ENCODE results near the gene C6orf52. TPM values are rescaled to one million over a fixed set of nuclear protein-coding genes. Genes with fewer than 3 reads are reported as not detected.

C6orf52 gene
- total and polyA plus RNA-seq, 2 donors, result 1.1 to 1.7 TPM

- peak in 6 of 9 donors; percentile 24 to 71 (median 48) for DNase-seq (ENCODE audit: low read depth in 6 of 9, low spot score in 9 of 9)
- 33% methylated on average over 49 of the region's 49 CpGs for WGBS
These were observed 26.0 kb upstream of the C6orf52 start for GRCh38 chr6:10720265-10720959.

GRCh38 chr6:10719964-10720264, 25.5 kb upstream of the C6orf52 start:
- peaks cover 0 to 3% of the 10 kb centered on the region in 2 donors for H3K9me3 ChIP-seq (ENCODE audit: control insufficient read depth in 2 of 2, insufficient read depth in 1 of 2, low read length in 1 of 2)
- no peaks in the 10 kb centered on the region for H3K36me3 ChIP-seq (ENCODE audit: control insufficient read depth in 2 of 2, insufficient read depth in 2 of 2, low read length in 1 of 2)
- WGBS, result 41% methylated on average over 21 of the region's 21 CpGs
- peak in 1 of 9 donors; percentile 26 for DNase-seq (ENCODE audit: low read depth in 6 of 9, low spot score in 9 of 9)
- peak overlapping the region; percentile 79 to 81 for H3K27ac ChIP-seq (ENCODE audit: low read depth in 1 of 2, low read length in 1 of 2)
- H3K4me1 ChIP-seq (ENCODE audit: control insufficient read depth in 2 of 2, insufficient read depth in 2 of 2, low read length in 2 of 2), result peaks cover 9 to 15% of the 10 kb centered on the region in 2 donors
- H3K4me3 ChIP-seq (ENCODE audit: low read length in 2 of 2), result peak overlapping the region; percentile 53 to 59
- no peaks in the 10 kb centered on the region for H3K27me3 ChIP-seq (ENCODE audit: control insufficient read depth in 2 of 2, insufficient read depth in 1 of 2, low read length in 1 of 2)

More at GRCh38 chr6:10720265-10720959, 26.0 kb upstream of the C6orf52 start:
- peak overlapping the region; percentile 79 to 81 for H3K27ac ChIP-seq (ENCODE audit: low read depth in 1 of 2, low read length in 1 of 2)
- H3K9me3 ChIP-seq (ENCODE audit: control insufficient read depth in 2 of 2, insufficient read depth in 1 of 2, low read length in 1 of 2), result peaks cover 0 to 3% of the 10 kb centered on the region in 2 donors
- H3K36me3 ChIP-seq (ENCODE audit: control insufficient read depth in 2 of 2, insufficient read depth in 2 of 2, low read length in 1 of 2), result peaks cover 0 to 2% of the 10 kb centered on the region in 2 donors
- H3K4me3 ChIP-seq (ENCODE audit: low read length in 2 of 2), result peak overlapping the region; percentile 53 to 59
- H3K4me1 ChIP-seq (ENCODE audit: control insufficient read depth in 2 of 2, insufficient read depth in 2 of 2, low read length in 2 of 2), result peaks cover 9 to 15% of the 10 kb centered on the region in 2 donors
- no peaks in the 10 kb centered on the region for H3K27me3 ChIP-seq (ENCODE audit: control insufficient read depth in 2 of 2, insufficient read depth in 1 of 2, low read length in 1 of 2)

- peaks cover 9 to 15% of the 10 kb centered on the region in 2 donors for H3K4me1 ChIP-seq (ENCODE audit: control insufficient read depth in 2 of 2, insufficient read depth in 2 of 2, low read length in 2 of 2)
- peak overlapping the region in 1 of 2 donors; percentile 59 for H3K4me3 ChIP-seq (ENCODE audit: low read length in 2 of 2)
- H3K27ac ChIP-seq (ENCODE audit: low read depth in 1 of 2, low read length in 1 of 2), result peak overlapping the region in 1 of 2 donors; percentile 79
- WGBS, result 66% methylated on average over 8 of the region's 8 CpGs
- no peaks in the 10 kb centered on the region for H3K27me3 ChIP-seq (ENCODE audit: control insufficient read depth in 2 of 2, insufficient read depth in 1 of 2, low read length in 1 of 2)
- peak in 1 of 9 donors; percentile 58 for DNase-seq (ENCODE audit: low read depth in 6 of 9, low spot score in 9 of 9)
- H3K9me3 ChIP-seq (ENCODE audit: control insufficient read depth in 2 of 2, insufficient read depth in 1 of 2, low read length in 1 of 2), result peaks cover 0 to 3% of the 10 kb centered on the region in 2 donors
- H3K36me3 ChIP-seq (ENCODE audit: control insufficient read depth in 2 of 2, insufficient read depth in 2 of 2, low read length in 1 of 2), result no peaks in the 10 kb centered on the region
These were observed 25.0 kb upstream of the C6orf52 start for GRCh38 chr6:10719296-10719963.

DNA sequence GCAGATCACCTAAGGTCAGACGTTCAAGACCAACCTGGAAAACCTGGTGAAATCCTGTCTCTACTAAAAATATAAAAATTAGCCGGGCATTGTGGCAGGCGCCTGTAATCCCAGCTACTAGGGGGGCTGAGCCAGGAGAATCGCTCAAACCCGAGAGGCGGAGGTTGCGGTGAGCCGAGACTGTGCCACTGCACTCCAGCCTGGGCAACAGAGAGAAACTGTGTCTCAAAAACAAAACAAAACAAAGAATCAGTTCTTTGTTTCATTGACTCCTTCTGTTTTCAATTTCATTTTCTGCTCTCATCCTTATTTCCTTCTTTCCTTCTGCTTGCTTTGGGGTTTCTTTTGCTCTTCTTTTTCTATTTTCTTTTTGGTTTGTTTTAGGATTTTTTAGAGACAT, 19.5 kb upstream of the C6orf52 start:
- WGBS, result 95% methylated on average over 8 of the region's 8 CpGs
- H3K4me1 ChIP-seq (ENCODE audit: control insufficient read depth in 2 of 2, insufficient read depth in 2 of 2, low read length in 2 of 2), result no peaks in the 10 kb centered on the region
- H3K36me3 ChIP-seq (ENCODE audit: control insufficient read depth in 2 of 2, insufficient read depth in 2 of 2, low read length in 1 of 2), result peaks cover 0 to 12% of the 10 kb centered on the region in 2 donors
- H3K27me3 ChIP-seq (ENCODE audit: control insufficient read depth in 2 of 2, insufficient read depth in 1 of 2, low read length in 1 of 2), result no peaks in the 10 kb centered on the region
- H3K4me3 ChIP-seq (ENCODE audit: low read length in 2 of 2), result no peak overlapping the region
- DNase-seq (ENCODE audit: low read depth in 6 of 9, low spot score in 9 of 9), result no peak
- no peak overlapping the region for H3K27ac ChIP-seq (ENCODE audit: low read depth in 1 of 2, low read length in 1 of 2)
- H3K9me3 ChIP-seq (ENCODE audit: control insufficient read depth in 2 of 2, insufficient read depth in 1 of 2, low read length in 1 of 2), result no peaks in the 10 kb centered on the region

DNA sequence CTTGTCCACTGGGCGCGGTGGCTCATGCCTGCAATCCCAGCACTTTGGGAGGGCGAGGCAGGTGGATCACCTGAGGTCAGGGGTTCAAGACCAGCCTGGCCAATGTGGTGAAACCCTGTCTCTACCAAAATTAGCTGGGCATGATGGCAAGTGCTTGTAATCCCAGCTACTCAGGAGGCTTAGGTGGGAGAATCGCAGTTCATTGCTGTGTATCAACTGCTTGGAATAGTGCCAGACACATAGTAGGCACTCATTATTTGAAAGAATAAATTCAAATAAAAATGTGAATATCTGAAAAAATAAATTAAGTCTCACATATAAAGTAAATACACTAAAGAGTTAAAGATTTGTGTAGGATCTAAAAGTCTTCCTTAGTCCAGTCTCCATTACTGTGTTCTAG, 2.2 kb upstream of the C6orf52 start:
- no peaks in the 10 kb centered on the region for H3K27me3 ChIP-seq (ENCODE audit: control insufficient read depth in 2 of 2, insufficient read depth in 1 of 2, low read length in 1 of 2)
- no peak for DNase-seq (ENCODE audit: low read depth in 6 of 9, low spot score in 9 of 9)
- no peak overlapping the region for H3K4me3 ChIP-seq (ENCODE audit: low read length in 2 of 2)
- WGBS, result over 99% methylated on average over 4 of the region's 4 CpGs
- peaks cover 11 to 16% of the 10 kb centered on the region in 2 donors for H3K4me1 ChIP-seq (ENCODE audit: control insufficient read depth in 2 of 2, insufficient read depth in 2 of 2, low read length in 2 of 2)
- no peaks in the 10 kb centered on the region for H3K9me3 ChIP-seq (ENCODE audit: control insufficient read depth in 2 of 2, insufficient read depth in 1 of 2, low read length in 1 of 2)
- H3K36me3 ChIP-seq (ENCODE audit: control insufficient read depth in 2 of 2, insufficient read depth in 2 of 2, low read length in 1 of 2), result peaks cover 5 to 24% of the 10 kb centered on the region in 2 donors
- no peak overlapping the region for H3K27ac ChIP-seq (ENCODE audit: low read depth in 1 of 2, low read length in 1 of 2)

GRCh38 chr6:10695086-10695657, 756 bp upstream of the C6orf52 start:
- H3K36me3 ChIP-seq (ENCODE audit: control insufficient read depth in 2 of 2, insufficient read depth in 2 of 2, low read length in 1 of 2), result peaks cover 5 to 17% of the 10 kb centered on the region in 2 donors
- under 1% methylated on average over 17 of the region's 17 CpGs for WGBS
- H3K27me3 ChIP-seq (ENCODE audit: control insufficient read depth in 2 of 2, insufficient read depth in 1 of 2, low read length in 1 of 2), result no peaks in the 10 kb centered on the region
- peak overlapping the region; percentile 94 to 99 for H3K27ac ChIP-seq (ENCODE audit: low read depth in 1 of 2, low read length in 1 of 2)
- no peak for DNase-seq (ENCODE audit: low read depth in 6 of 9, low spot score in 9 of 9)
- H3K9me3 ChIP-seq (ENCODE audit: control insufficient read depth in 2 of 2, insufficient read depth in 1 of 2, low read length in 1 of 2), result no peaks in the 10 kb centered on the region
- H3K4me1 ChIP-seq (ENCODE audit: control insufficient read depth in 2 of 2, insufficient read depth in 2 of 2, low read length in 2 of 2), result peaks cover 11 to 16% of the 10 kb centered on the region in 2 donors
- H3K4me3 ChIP-seq (ENCODE audit: low read length in 2 of 2), result peak overlapping the region; percentile 74 to 96

DNA sequence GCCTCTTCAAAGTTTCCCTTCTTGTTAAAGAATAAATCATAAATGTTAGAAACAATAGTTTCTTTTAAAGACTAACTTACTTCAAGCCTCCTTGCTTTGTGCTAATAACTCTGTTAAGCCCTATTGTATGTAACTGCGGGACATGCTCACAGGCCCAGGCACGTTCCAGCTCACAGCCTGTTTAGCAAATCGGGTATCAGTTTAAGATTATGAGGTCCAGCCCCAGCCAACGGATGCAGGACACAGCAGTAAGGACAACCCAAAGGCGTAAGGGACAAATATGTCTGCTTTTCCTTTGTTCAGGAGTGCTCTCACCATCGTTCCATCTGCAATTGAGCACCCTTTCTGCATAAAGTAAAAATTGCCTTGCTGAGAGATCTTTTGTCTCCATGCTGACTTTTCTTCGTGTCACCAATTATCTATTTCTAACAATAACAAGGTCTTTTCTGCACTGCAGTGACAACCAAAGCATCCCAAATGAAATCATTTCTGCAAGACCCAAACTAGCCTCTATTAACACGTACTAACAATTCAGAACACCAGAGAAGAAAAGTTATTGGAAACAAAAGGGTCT, 1.4 kb downstream of the C6orf52 start:
- peak overlapping the region; percentile 74 to 96 for H3K4me3 ChIP-seq (ENCODE audit: low read length in 2 of 2)
- H3K27ac ChIP-seq (ENCODE audit: low read depth in 1 of 2, low read length in 1 of 2), result no peak overlapping the region
- DNase-seq (ENCODE audit: low read depth in 6 of 9, low spot score in 9 of 9), result no peak
- H3K4me1 ChIP-seq (ENCODE audit: control insufficient read depth in 2 of 2, insufficient read depth in 2 of 2, low read length in 2 of 2), result peaks cover 11 to 16% of the 10 kb centered on the region in 2 donors
- no peaks in the 10 kb centered on the region for H3K9me3 ChIP-seq (ENCODE audit: control insufficient read depth in 2 of 2, insufficient read depth in 1 of 2, low read length in 1 of 2)
- WGBS, result 96% methylated on average over 8 of the region's 8 CpGs
- H3K27me3 ChIP-seq (ENCODE audit: control insufficient read depth in 2 of 2, insufficient read depth in 1 of 2, low read length in 1 of 2), result no peaks in the 10 kb centered on the region
- H3K36me3 ChIP-seq (ENCODE audit: control insufficient read depth in 2 of 2, insufficient read depth in 2 of 2, low read length in 1 of 2), result peaks cover 0 to 5% of the 10 kb centered on the region in 2 donors

DNA sequence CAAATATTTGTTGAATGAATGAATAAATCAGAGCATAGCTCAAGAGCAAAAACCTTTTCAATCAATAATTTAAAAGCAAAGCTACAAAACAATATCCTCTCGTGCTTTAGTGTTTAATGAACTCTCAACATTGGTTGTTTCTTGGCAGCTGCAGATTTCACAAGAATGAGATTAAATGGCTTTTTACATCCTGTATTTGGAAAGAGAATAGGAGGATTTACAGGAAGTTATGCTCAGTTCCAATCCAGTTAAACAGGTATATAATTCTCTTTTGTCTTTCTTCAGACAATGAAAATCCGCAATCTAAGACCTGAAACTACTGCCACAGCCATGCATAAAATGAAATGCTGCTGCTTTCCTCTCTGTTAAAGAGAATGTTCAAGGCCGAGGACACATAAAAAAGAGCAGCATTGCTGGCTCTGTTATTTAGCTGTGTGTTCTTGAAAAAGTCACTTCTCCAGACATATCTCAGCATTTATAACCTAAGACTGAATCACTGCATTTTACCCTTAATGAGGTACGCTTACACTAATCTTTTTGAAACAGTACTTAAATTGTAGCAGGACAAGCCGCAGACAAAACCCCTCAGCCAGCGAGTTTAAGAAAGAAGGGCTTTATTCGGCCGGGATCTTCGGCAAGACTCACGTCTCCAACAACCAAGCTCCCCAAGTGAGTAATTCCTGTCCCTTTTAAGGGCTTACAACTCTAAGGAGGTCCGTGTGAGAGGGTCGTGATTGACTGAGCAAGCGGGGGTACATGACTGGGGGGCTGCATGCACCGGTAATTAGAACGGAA, 3.6 kb downstream of the C6orf52 start:
- H3K4me1 ChIP-seq (ENCODE audit: control insufficient read depth in 2 of 2, insufficient read depth in 2 of 2, low read length in 2 of 2), result peaks cover 10 to 16% of the 10 kb centered on the region in 2 donors
- H3K36me3 ChIP-seq (ENCODE audit: control insufficient read depth in 2 of 2, insufficient read depth in 2 of 2, low read length in 1 of 2), result no peaks in the 10 kb centered on the region
- 94% methylated on average over 15 of the region's 15 CpGs for WGBS
- H3K27ac ChIP-seq (ENCODE audit: low read depth in 1 of 2, low read length in 1 of 2), result peak overlapping the region in 1 of 2 donors; percentile 12
- H3K9me3 ChIP-seq (ENCODE audit: control insufficient read depth in 2 of 2, insufficient read depth in 1 of 2, low read length in 1 of 2), result no peaks in the 10 kb centered on the region
- peaks cover 0 to 2% of the 10 kb centered on the region in 2 donors for H3K27me3 ChIP-seq (ENCODE audit: control insufficient read depth in 2 of 2, insufficient read depth in 1 of 2, low read length in 1 of 2)
- no peak for DNase-seq (ENCODE audit: low read depth in 6 of 9, low spot score in 9 of 9)
- H3K4me3 ChIP-seq (ENCODE audit: low read length in 2 of 2), result no peak overlapping the region

All from thymus (tissue), 11 donors.